Naive thymus-derived CD4-positive, alpha-beta T cell (primary cell): Measurements from ENCODE around the gene S100P. TPM values are rescaled to one million over a fixed set of nuclear protein-coding genes. Genes with fewer than 3 reads are reported as not detected.

ENCODE experiments used
- ATAC-seq: fragments of 150-1000 bp; cut with Tn5 transposase; 2 replicates; pipeline ENCODE4 v1.10.0; 2021; ENCODE audit warnings: mild to moderate bottlenecking, moderate library complexity
- CTCF ChIA-PET: fragments of 350-600 bp; sonication (Branson Sonifier 250); formaldehyde crosslinking; loops from one replicate; lab custom pipeline; 2021; ENCODE audit warnings: antibody characterized with exemption; lab: Charles Lee
- POLR2A ChIA-PET: fragments of 350-600 bp; sonication (Branson Sonifier 250); formaldehyde crosslinking; loops from one replicate; lab custom pipeline; 2021; ENCODE audit warnings: antibody characterized with exemption, inconsistent platforms; lab: Charles Lee
- DNase-seq, 9 donors: peaks; one replicate each; pipeline versions ENCODE4 v3.0.0 to v3.0.0-alpha.2; 2020 to 2022; ENCODE audit warnings: mixed read lengths in 1 of 9
- H3K27ac ChIP-seq: one replicate; pipeline ENCODE4 v1.7.0; 2013; ENCODE audit warnings: mild to moderate bottlenecking, low read depth, low read length, moderate library complexity
- H3K27me3 ChIP-seq, 2 donors: one replicate each; pipeline ENCODE4 v1.7.0; 2013; ENCODE audit warnings: low read length in 2 of 2, mild to moderate bottlenecking in 2 of 2, moderate library complexity in 2 of 2; ENCODE audit not compliant: control insufficient read depth in 2 of 2, insufficient read depth in 2 of 2
- H3K36me3 ChIP-seq, 3 experiments: 1 replicate in 2 of 3; 2 replicates in 1 of 3; pipeline ENCODE4 v1.7.0; 2013; ENCODE audit warnings: low read length in 3 of 3, mild to moderate bottlenecking in 3 of 3, moderate library complexity in 1 of 3; ENCODE audit not compliant: insufficient read depth in 3 of 3, control insufficient read depth in 2 of 3
- H3K4me1 ChIP-seq, 2 donors: one replicate each; pipeline ENCODE4 v1.7.0; 2013; ENCODE audit warnings: low read length in 2 of 2, mild to moderate bottlenecking in 2 of 2, moderate library complexity in 1 of 2; ENCODE audit not compliant: control insufficient read depth in 2 of 2, insufficient read depth in 2 of 2
- H3K4me3 ChIP-seq: 2 replicates; pipeline ENCODE4 v1.7.0; 2013; ENCODE audit warnings: mild to moderate bottlenecking, low read length
- H3K9me3 ChIP-seq, 3 experiments: 1 replicate in 2 of 3; 2 replicates in 1 of 3; pipeline ENCODE4 v1.7.0; 2013; ENCODE audit warnings: low read length in 3 of 3; ENCODE audit not compliant: control insufficient read depth in 2 of 3
- H3K27ac Mint-ChIP-seq, 9 donors: one replicate each; pipeline ENCODE4 v1.8.0; 2020 to 2022; ENCODE audit warnings: mixed read lengths in 9 of 9, mild to moderate bottlenecking in 8 of 9, moderate library complexity in 5 of 9, inconsistent platforms in 2 of 9
- H3K27me3 Mint-ChIP-seq, 5 donors: one replicate each; pipeline ENCODE4 v1.8.0; 2021 to 2022; ENCODE audit warnings: mixed read lengths in 5 of 5, mild to moderate bottlenecking in 1 of 5
- H3K36me3 Mint-ChIP-seq, 5 donors: one replicate each; pipeline ENCODE4 v1.8.0; 2020 to 2022; ENCODE audit warnings: mixed read lengths in 5 of 5, mild to moderate bottlenecking in 3 of 5, inconsistent platforms in 1 of 5
- H3K4me1 Mint-ChIP-seq, 7 donors: one replicate each; pipeline ENCODE4 v1.8.0; 2020 to 2022; ENCODE audit warnings: mixed read lengths in 7 of 7, mild to moderate bottlenecking in 3 of 7, inconsistent platforms in 1 of 7
- H3K4me3 Mint-ChIP-seq, 10 donors: one replicate each; pipeline ENCODE4 v1.8.0; 2020 to 2022; ENCODE audit warnings: mild to moderate bottlenecking in 10 of 10, mixed read lengths in 10 of 10, moderate library complexity in 6 of 10, inconsistent platforms in 2 of 10
- H3K9me3 Mint-ChIP-seq, 11 donors: one replicate each; pipeline ENCODE4 v1.8.0; 2020 to 2022; ENCODE audit warnings: mixed read lengths in 11 of 11, mild to moderate bottlenecking in 4 of 11, inconsistent platforms in 1 of 11, moderate library complexity in 1 of 11
- intact Hi-C, 2 donors: fragments of 100-400 bp; cut with micrococcal nuclease; formaldehyde crosslinking; loops; one replicate each; pipeline ENCODE4 v1.15.1; 2023
- polyA plus RNA-seq, 2 donors: library from polyadenylated mRNA; unstranded; fragments of 300-500 nt; fragmentation: Illumina TruSeq; gene quantifications; one replicate each; pipeline ENCODE4 v1.2.3, GENCODE V29; 2021
- total RNA-seq, 6 experiments: library from RNA in 5 of 6; stranded (reverse) in 5 of 6; gene quantifications; 1 replicate in 5 of 6; 2 replicates in 1 of 6; pipeline ENCODE4 v1.2.3 and lab custom pipeline; 2021 to 2026

S100P gene
- total and polyA plus RNA-seq, 7 experiments from 2014 or later = 0.65 to 15.7 (median 8.0) TPM; not detected in 3

- Histone ChIP-seq H3K9me3 (no peaks in the 10 kb centered on the region), H3K36me3 (peaks cover 0 to 32% (median 11%) of the 10 kb centered on the region in 3 experiments), H3K27ac (peak overlapping the region; percentile 74), H3K4me1 (peaks cover 30 to 34% of the 10 kb centered on the region in 2 donors), H3K4me3 (peak overlapping the region; percentile 74), H3K27me3 (no peaks in the 10 kb centered on the region)
- Mint-ChIP-seq H3K9me3 (peaks cover 0 to 13% (median 0%) of the 10 kb centered on the region in 11 donors), H3K4me3 (peak overlapping the region; percentile 90 to 100 (median 98)), H3K27ac (peak overlapping the region; percentile 88 to 99 (median 98)), H3K36me3 (peaks cover 4 to 50% (median 42%) of the 10 kb centered on the region in 5 donors), H3K4me1 (peaks cover 36 to 58% (median 51%) of the 10 kb centered on the region in 7 donors), H3K27me3 (peaks cover 0 to 3% (median 0%) of the 10 kb centered on the region in 5 donors)
- ChIA-PET CTCF (interaction anchor here (0.7 to 5.5 kb wide), 16 partner anchors 10 to 396 kb away, joined by 3 to 61 read pairs (median 12); partner anchors contain the start of genes BLOC1S4 and MRFAP1L1), POLR2A (interaction anchor here (0.9 to 12.6 kb wide), 18 partner anchors 8 to 394 kb away, joined by 3 to 696 read pairs (median 13); partner anchors contain the start of genes BLOC1S4, GRPEL1, KIAA0232 and MAN2B2)
- DNase-seq = peak in 8 of 9 donors; percentile 37 to 81 (median 76)
- ATAC-seq = peak; percentile 60
- intact Hi-C loops = loop anchor here (1.0 to 5.0 kb wide), 14 partner anchors 15 to 394 kb away; partner anchors contain the start of genes BLOC1S4 (in 2 of the 2), MRFAP1 (in 2 of the 2), MRFAP1L1 (in 2 of the 2) and GRPEL1 (in 1 of the 2)
Measured at GRCh38 chr4:6674500-6675149, 19.1 kb upstream of the S100P start.

GRCh38 chr4:6676722-6677558, 16.7 kb upstream of the S100P start:
- Mint-ChIP-seq H3K4me1 (peaks cover 40 to 70% (median 60%) of the 10 kb centered on the region in 7 donors), H3K4me3 (peak overlapping the region; percentile 90 to 100 (median 98)), H3K9me3 (peaks cover 0 to 25% (median 4%) of the 10 kb centered on the region in 11 donors), H3K27me3 (peaks cover 0 to 3% (median 0%) of the 10 kb centered on the region in 5 donors), H3K36me3 (peaks cover 10 to 63% (median 61%) of the 10 kb centered on the region in 5 donors), H3K27ac (peak overlapping the region; percentile 15 to 99 (median 95))
- peaks cover 0 to 6% (median 0%) of the 10 kb centered on the region in 3 experiments for H3K9me3 ChIP-seq
- peak overlapping the region; percentile 48 for H3K4me3 ChIP-seq
- ChIA-PET CTCF (interaction anchor here (0.6 to 5.5 kb wide), 6 partner anchors 12 to 41 kb away, joined by 3 to 61 read pairs (median 48); partner anchors contain the start of genes BLOC1S4 and MRFAP1L1), POLR2A (interaction anchor here (3.0 to 12.6 kb wide), 6 partner anchors 8 to 197 kb away, joined by 20 to 696 read pairs (median 96); partner anchors contain the start of genes BLOC1S4, KIAA0232, MRFAP1 and MRFAP1L1)
- peaks cover 30 to 34% of the 10 kb centered on the region in 2 donors for H3K4me1 ChIP-seq
- no peak for ATAC-seq
- no peaks in the 10 kb centered on the region for H3K27me3 ChIP-seq
- peak overlapping the region; percentile 38 for H3K27ac ChIP-seq
- intact Hi-C loops = no loop called here
- no peak for DNase-seq
- peaks cover 0 to 32% (median 11%) of the 10 kb centered on the region in 3 experiments for H3K36me3 ChIP-seq

GRCh38 chr4:6680372-6681034, 13.2 kb upstream of the S100P start:
- CTCF ChIA-PET = no interaction called here

GRCh38 chr4:6681191-6681590, 12.5 kb upstream of the S100P start:
- H3K4me3 Mint-ChIP-seq = no peak overlapping the region
- Histone ChIP-seq H3K27ac (no peak overlapping the region), H3K4me3 (no peak overlapping the region), H3K9me3 (peaks cover 0 to 6% (median 0%) of the 10 kb centered on the region in 3 experiments), H3K36me3 (peaks cover 0 to 21% (median 0%) of the 10 kb centered on the region in 3 experiments), H3K4me1 (peaks cover 16 to 24% of the 10 kb centered on the region in 2 donors), H3K27me3 (no peaks in the 10 kb centered on the region)
- peaks cover 0 to 16% (median 4%) of the 10 kb centered on the region in 11 donors for H3K9me3 Mint-ChIP-seq
- intact Hi-C loops = no loop called here
- peak overlapping the region in 5 of 9 donors; percentile 28 to 70 (median 51) for H3K27ac Mint-ChIP-seq
- DNase-seq = no peak
- H3K27me3 Mint-ChIP-seq = no peaks in the 10 kb centered on the region
- peaks cover 6 to 52% (median 41%) of the 10 kb centered on the region in 5 donors for H3K36me3 Mint-ChIP-seq
- POLR2A ChIA-PET = interaction anchor here (0.7 to 12.6 kb wide), 4 partner anchors 9 to 28 kb away, joined by 3 to 696 read pairs (median 9); partner anchors contain the start of genes BLOC1S4, MRFAP1L1 and S100P
- ATAC-seq = no peak
- H3K4me1 Mint-ChIP-seq = peaks cover 19 to 50% (median 38%) of the 10 kb centered on the region in 7 donors
- CTCF ChIA-PET = no interaction called here

More at GRCh38 chr4:6680372-6681034, 13.2 kb upstream of the S100P start:
- Histone ChIP-seq H3K4me3 (no peak overlapping the region), H3K36me3 (peaks cover 0 to 28% (median 6%) of the 10 kb centered on the region in 3 experiments), H3K4me1 (peaks cover 23 to 26% of the 10 kb centered on the region in 2 donors), H3K27ac (no peak overlapping the region), H3K27me3 (no peaks in the 10 kb centered on the region), H3K9me3 (peaks cover 0 to 6% (median 0%) of the 10 kb centered on the region in 3 experiments)
- Mint-ChIP-seq H3K4me1 (peaks cover 25 to 52% (median 40%) of the 10 kb centered on the region in 7 donors), H3K27ac (peak overlapping the region in 4 of 9 donors; percentile 28 to 48 (median 32)), H3K36me3 (peaks cover 10 to 57% (median 46%) of the 10 kb centered on the region in 5 donors), H3K4me3 (no peak overlapping the region), H3K9me3 (peaks cover 0 to 16% (median 4%) of the 10 kb centered on the region in 11 donors), H3K27me3 (no peaks in the 10 kb centered on the region)
- POLR2A ChIA-PET = interaction anchor here (0.7 to 12.6 kb wide), 5 partner anchors 10 to 29 kb away, joined by 3 to 696 read pairs (median 5); partner anchors contain the start of genes BLOC1S4, MRFAP1L1 and S100P
- intact Hi-C loops = no loop called here
- no peak for DNase-seq
- ATAC-seq = no peak

DNA sequence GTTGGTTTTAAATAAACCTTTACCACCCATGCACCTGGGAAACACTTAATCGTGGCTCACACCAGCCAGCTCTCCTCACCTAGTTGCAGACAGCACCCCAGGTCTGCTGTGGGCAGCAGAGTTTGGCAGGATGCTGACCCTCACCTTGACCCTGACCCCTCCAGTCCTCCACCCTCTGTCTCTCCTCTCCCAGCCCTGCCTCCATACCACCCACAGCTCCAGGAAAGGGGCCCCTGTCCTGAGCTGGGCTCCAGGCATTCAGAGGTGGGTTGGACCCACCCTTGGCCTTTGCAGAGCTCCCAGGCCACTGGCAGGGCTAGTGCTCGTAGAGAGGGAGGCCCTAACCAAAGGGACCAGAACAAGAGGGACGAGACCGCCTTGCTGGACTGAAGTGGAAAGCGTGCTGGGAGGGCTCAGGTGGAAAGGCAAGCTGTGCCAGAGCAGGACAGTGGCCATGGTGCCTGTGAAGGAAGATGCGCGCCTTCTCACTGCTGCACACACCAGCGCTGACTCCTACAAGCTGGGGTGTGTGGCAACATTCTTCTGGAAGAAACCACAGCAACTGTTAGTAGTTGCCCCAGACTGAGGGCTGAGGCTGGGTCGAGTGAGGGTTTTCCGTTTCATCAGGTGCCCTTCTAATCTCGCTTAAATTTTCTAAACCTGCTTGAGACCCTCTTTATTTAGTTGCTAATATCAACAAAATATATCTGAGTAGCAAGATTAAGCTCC, 10.7 kb upstream of the S100P start:
- H3K27me3 Mint-ChIP-seq = no peaks in the 10 kb centered on the region
- H3K27ac Mint-ChIP-seq = peak overlapping the region in 2 of 9 donors; percentile 18 to 36
- H3K27me3 ChIP-seq = no peaks in the 10 kb centered on the region
- H3K27ac ChIP-seq = no peak overlapping the region
- H3K36me3 Mint-ChIP-seq = peaks cover 6 to 46% (median 26%) of the 10 kb centered on the region in 5 donors
- DNase-seq (no peak), ATAC-seq (no peak)
- no peak overlapping the region for H3K4me3 Mint-ChIP-seq
- peaks cover 0 to 14% (median 4%) of the 10 kb centered on the region in 11 donors for H3K9me3 Mint-ChIP-seq
- intact Hi-C loops = no loop called here
- ChIA-PET CTCF (no interaction called here), POLR2A (interaction anchor here (0.7 to 3.3 kb wide), 6 partner anchors 8 to 96 kb away, joined by 3 to 21 read pairs (median 4); partner anchors contain the start of gene MRFAP1L1)
- peaks cover 4 to 52% (median 31%) of the 10 kb centered on the region in 7 donors for H3K4me1 Mint-ChIP-seq
- peaks cover 0 to 6% (median 0%) of the 10 kb centered on the region in 3 experiments for H3K9me3 ChIP-seq
- no peak overlapping the region for H3K4me3 ChIP-seq
- peaks cover 0 to 17% of the 10 kb centered on the region in 2 donors for H3K4me1 ChIP-seq
- H3K36me3 ChIP-seq = peaks cover 0 to 6% (median 0%) of the 10 kb centered on the region in 3 experiments
